CD8-positive, alpha-beta memory T cell (primary cell): Measurements from ENCODE around the gene GUCY1A2. TPM values are rescaled to one million over a fixed set of nuclear protein-coding genes. Genes with fewer than 3 reads are reported as not detected.
"Not testable (repeated sequence)": the region's sequence is repeated elsewhere in the genome, so short reads cannot be mapped to it uniquely, and the experiment has no call there.

Source experiments
- CTCF ChIA-PET: fragments of 350-600 bp; sonication (Branson Sonifier 250); formaldehyde crosslinking; loops from one replicate; lab custom pipeline; 2021; ENCODE audit warnings: antibody characterized with exemption; lab: Charles Lee
- POLR2A ChIA-PET: fragments of 350-600 bp; sonication (Branson Sonifier 250); formaldehyde crosslinking; loops from one replicate; lab custom pipeline; 2021; ENCODE audit warnings: antibody characterized with exemption; lab: Charles Lee
- DNase-seq, 5 donors: peaks; one replicate each; pipeline versions ENCODE4 v3.0.0 to v3.0.0-alpha.2; 2020 to 2022; ENCODE audit warnings: mixed read lengths in 1 of 5
- H3K27ac ChIP-seq: one replicate; pipeline ENCODE4 v1.7.0; 2013; ENCODE audit warnings: low read depth, mild to moderate bottlenecking, low read length, moderate library complexity
- H3K27me3 ChIP-seq: 2 replicates; pipeline ENCODE4 v1.7.0; 2013; ENCODE audit warnings: low read length, mild to moderate bottlenecking; ENCODE audit not compliant: insufficient read depth, poor library complexity, severe bottlenecking
- H3K36me3 ChIP-seq: 2 replicates; pipeline ENCODE4 v1.7.0; 2013; ENCODE audit warnings: mild to moderate bottlenecking, low read length, moderate library complexity; ENCODE audit not compliant: insufficient read depth
- H3K4me1 ChIP-seq: 2 replicates; pipeline ENCODE4 v1.7.0; 2013; ENCODE audit warnings: mild to moderate bottlenecking, low read length, moderate library complexity; ENCODE audit not compliant: insufficient read depth
- H3K4me3 ChIP-seq: 2 replicates; pipeline ENCODE4 v1.7.0; 2013; ENCODE audit warnings: mild to moderate bottlenecking, low read length
- H3K9me3 ChIP-seq: 2 replicates; pipeline ENCODE4 v1.7.0; 2013; ENCODE audit warnings: mild to moderate bottlenecking, low read length
- H3K27ac Mint-ChIP-seq, 8 donors: one replicate each; pipeline ENCODE4 v1.8.0; 2020 to 2021; ENCODE audit warnings: mixed read lengths in 8 of 8, mild to moderate bottlenecking in 6 of 8, inconsistent platforms in 3 of 8, moderate library complexity in 3 of 8
- H3K27me3 Mint-ChIP-seq, 2 donors: one replicate each; pipeline ENCODE4 v1.8.0; 2020 to 2021; ENCODE audit warnings: mixed read lengths in 2 of 2, mild to moderate bottlenecking in 1 of 2, moderate library complexity in 1 of 2
- H3K36me3 Mint-ChIP-seq, 3 donors: one replicate each; pipeline ENCODE4 v1.8.0; 2020 to 2021; ENCODE audit warnings: mixed read lengths in 3 of 3, inconsistent platforms in 1 of 3, mild to moderate bottlenecking in 1 of 3
- H3K4me1 Mint-ChIP-seq, 3 donors: one replicate each; pipeline ENCODE4 v1.8.0; 2020 to 2021; ENCODE audit warnings: mixed read lengths in 3 of 3, inconsistent platforms in 1 of 3, mild to moderate bottlenecking in 1 of 3
- H3K4me3 Mint-ChIP-seq, 7 donors: one replicate each; pipeline ENCODE4 v1.8.0; 2020 to 2021; ENCODE audit warnings: mixed read lengths in 7 of 7, mild to moderate bottlenecking in 6 of 7, moderate library complexity in 4 of 7, inconsistent platforms in 2 of 7
- H3K9me3 Mint-ChIP-seq, 5 donors: one replicate each; pipeline ENCODE4 v1.8.0; 2020 to 2022; ENCODE audit warnings: mixed read lengths in 5 of 5, mild to moderate bottlenecking in 3 of 5, moderate library complexity in 2 of 5, inconsistent platforms in 1 of 5
- polyA plus RNA-seq: library from polyadenylated mRNA; unstranded; fragments of 300-500 nt; fragmentation: Illumina TruSeq; gene quantifications from one replicate; pipeline ENCODE4 v1.2.3, GENCODE V29; 2021
- total RNA-seq, 2 experiments: library from RNA; stranded (reverse); gene quantifications; one replicate each; pipeline ENCODE4 v1.2.3, GENCODE V29; 2021

Gene GUCY1A2
- total and polyA plus RNA-seq, 3 experiments from 2014 or later = not detected

- H3K4me3 Mint-ChIP-seq, H3K27me3 ChIP-seq, H3K4me1 ChIP-seq, CTCF ChIA-PET, H3K27ac ChIP-seq, H3K36me3 Mint-ChIP-seq, H3K4me3 ChIP-seq, POLR2A ChIA-PET, H3K4me1 Mint-ChIP-seq, H3K9me3 ChIP-seq, H3K27me3 Mint-ChIP-seq, DNase-seq, H3K36me3 ChIP-seq, H3K27ac Mint-ChIP-seq: not testable (repeated sequence)
- peaks cover 2 to 24% (median 7%) of the 10 kb centered on the region in 5 donors for H3K9me3 Mint-ChIP-seq
These were observed 241.0 kb downstream of the GUCY1A2 start for GRCh38 chr11:106777302-106777701.

- no peaks in the 10 kb centered on the region for H3K4me1 Mint-ChIP-seq
- no peaks in the 10 kb centered on the region for H3K4me1 ChIP-seq
- CTCF ChIA-PET = no interaction called here
- no peak overlapping the region for H3K4me3 Mint-ChIP-seq
- POLR2A ChIA-PET = no interaction called here
- no peak overlapping the region for H3K27ac ChIP-seq
- H3K36me3 Mint-ChIP-seq = no peaks in the 10 kb centered on the region
- no peaks in the 10 kb centered on the region for H3K27me3 ChIP-seq
- H3K9me3 Mint-ChIP-seq = peaks cover 0 to 20% (median 4%) of the 10 kb centered on the region in 5 donors
- DNase-seq = no peak
- H3K9me3 ChIP-seq = no peaks in the 10 kb centered on the region
- H3K36me3 ChIP-seq = no peaks in the 10 kb centered on the region
- H3K27ac Mint-ChIP-seq = no peak overlapping the region
- H3K4me3 ChIP-seq = no peak overlapping the region
- H3K27me3 Mint-ChIP-seq = no peaks in the 10 kb centered on the region
These were observed 247.7 kb downstream of the GUCY1A2 start for GRCh38 chr11:106770489-106771085.

GRCh38 chr11:106765469-106766258 is 252.6 kb downstream of the GUCY1A2 start:
- no peaks in the 10 kb centered on the region for H3K36me3 Mint-ChIP-seq
- H3K4me1 Mint-ChIP-seq = no peaks in the 10 kb centered on the region
- POLR2A ChIA-PET = no interaction called here

GRCh38 chr11:106763501-106763900 is 254.8 kb downstream of the GUCY1A2 start:
- Mint-ChIP-seq H3K4me3 (no peak overlapping the region), H3K36me3 (no peaks in the 10 kb centered on the region), H3K27me3 (no peaks in the 10 kb centered on the region), H3K27ac (no peak overlapping the region), H3K4me1 (no peaks in the 10 kb centered on the region), H3K9me3 (peaks cover 0 to 15% (median 5%) of the 10 kb centered on the region in 5 donors)
- CTCF ChIA-PET = no interaction called here
- no peak overlapping the region for H3K4me3 ChIP-seq
- no peaks in the 10 kb centered on the region for H3K36me3 ChIP-seq
- no peaks in the 10 kb centered on the region for H3K9me3 ChIP-seq
- no peaks in the 10 kb centered on the region for H3K4me1 ChIP-seq
- no peak overlapping the region for H3K27ac ChIP-seq
- DNase-seq = no peak
- POLR2A ChIA-PET = no interaction called here
- H3K27me3 ChIP-seq = no peaks in the 10 kb centered on the region

More at GRCh38 chr11:106765469-106766258, 252.6 kb downstream of the GUCY1A2 start:
- Histone ChIP-seq H3K9me3 (no peaks in the 10 kb centered on the region), H3K4me3 (no peak overlapping the region), H3K27me3 (no peaks in the 10 kb centered on the region), H3K4me1 (no peaks in the 10 kb centered on the region), H3K36me3 (no peaks in the 10 kb centered on the region), H3K27ac (no peak overlapping the region)
- no peak for DNase-seq
- Mint-ChIP-seq H3K4me3 (no peak overlapping the region), H3K27ac (no peak overlapping the region), H3K9me3 (peaks cover 0 to 7% (median 3%) of the 10 kb centered on the region in 5 donors), H3K27me3 (no peaks in the 10 kb centered on the region)
- CTCF ChIA-PET = no interaction called here

GRCh38 chr11:106761745-106762144 is 256.5 kb downstream of the GUCY1A2 start:
- H3K27ac Mint-ChIP-seq = no peak overlapping the region
- no peaks in the 10 kb centered on the region for H3K36me3 Mint-ChIP-seq
- ChIA-PET POLR2A (no interaction called here), CTCF (no interaction called here)
- H3K4me1 Mint-ChIP-seq = no peaks in the 10 kb centered on the region
- Histone ChIP-seq H3K27me3 (no peaks in the 10 kb centered on the region), H3K4me1 (no peaks in the 10 kb centered on the region), H3K9me3 (no peaks in the 10 kb centered on the region), H3K36me3 (no peaks in the 10 kb centered on the region), H3K27ac (no peak overlapping the region), H3K4me3 (no peak overlapping the region)
- no peak overlapping the region for H3K4me3 Mint-ChIP-seq
- peaks cover 1 to 17% (median 9%) of the 10 kb centered on the region in 5 donors for H3K9me3 Mint-ChIP-seq
- H3K27me3 Mint-ChIP-seq = no peaks in the 10 kb centered on the region
- no peak for DNase-seq

GRCh38 chr11:106761240-106761639 is 257.0 kb downstream of the GUCY1A2 start:
- ChIA-PET CTCF (interaction anchor here (1.0 kb wide), 1 partner anchor 22 kb away, joined by 3 read pairs; no protein-coding TSS in a partner anchor), POLR2A (no interaction called here)
- Mint-ChIP-seq H3K4me1 (no peaks in the 10 kb centered on the region), H3K27ac (no peak overlapping the region), H3K9me3 (peaks cover 1 to 17% (median 11%) of the 10 kb centered on the region in 5 donors), H3K27me3 (no peaks in the 10 kb centered on the region), H3K4me3 (no peak overlapping the region), H3K36me3 (no peaks in the 10 kb centered on the region)
- no peaks in the 10 kb centered on the region for H3K27me3 ChIP-seq
- H3K4me1 ChIP-seq = no peaks in the 10 kb centered on the region
- H3K27ac ChIP-seq = no peak overlapping the region
- no peak for DNase-seq
- no peaks in the 10 kb centered on the region for H3K9me3 ChIP-seq
- no peak overlapping the region for H3K4me3 ChIP-seq
- no peaks in the 10 kb centered on the region for H3K36me3 ChIP-seq

GRCh38 chr11:106748059-106748458 is 270.2 kb downstream of the GUCY1A2 start:
- Mint-ChIP-seq H3K36me3 (no peaks in the 10 kb centered on the region), H3K4me1 (no peaks in the 10 kb centered on the region)
- POLR2A ChIA-PET = no interaction called here

GRCh38 chr11:106745941-106746340 is 272.3 kb downstream of the GUCY1A2 start:
- Histone ChIP-seq H3K27ac (no peak overlapping the region), H3K9me3 (no peaks in the 10 kb centered on the region), H3K27me3 (no peaks in the 10 kb centered on the region), H3K36me3 (no peaks in the 10 kb centered on the region), H3K4me1 (no peaks in the 10 kb centered on the region), H3K4me3 (no peak overlapping the region)
- H3K36me3 Mint-ChIP-seq = no peaks in the 10 kb centered on the region
- no peak for DNase-seq
- H3K4me1 Mint-ChIP-seq = no peaks in the 10 kb centered on the region
- H3K4me3 Mint-ChIP-seq = no peak overlapping the region
- POLR2A ChIA-PET = no interaction called here
- peaks cover 0 to 22% (median 5%) of the 10 kb centered on the region in 5 donors for H3K9me3 Mint-ChIP-seq
- H3K27me3 Mint-ChIP-seq = no peaks in the 10 kb centered on the region
- CTCF ChIA-PET = no interaction called here
- no peak overlapping the region for H3K27ac Mint-ChIP-seq

More at GRCh38 chr11:106748059-106748458, 270.2 kb downstream of the GUCY1A2 start:
- CTCF ChIA-PET = no interaction called here
- no peaks in the 10 kb centered on the region for H3K9me3 ChIP-seq
- no peak for DNase-seq
- Mint-ChIP-seq H3K9me3 (peaks cover 0 to 11% (median 0%) of the 10 kb centered on the region in 5 donors), H3K27me3 (no peaks in the 10 kb centered on the region), H3K27ac (no peak overlapping the region), H3K4me3 (no peak overlapping the region)
- no peak overlapping the region for H3K4me3 ChIP-seq
- H3K4me1 ChIP-seq = no peaks in the 10 kb centered on the region
- H3K36me3 ChIP-seq = no peaks in the 10 kb centered on the region
- H3K27me3 ChIP-seq = no peaks in the 10 kb centered on the region
- H3K27ac ChIP-seq = no peak overlapping the region
